ENCODE results near the gene ADARB1.

Gene ADARB1

GRCh38 chr21:45091550-45092322 is 17.4 kb downstream of the ADARB1 start:
- DNase-seq (ENCODE audit: low read depth), result no peak
- H3K4me3 ChIP-seq (ENCODE audit: low read length), result no peak overlapping the region

DNA sequence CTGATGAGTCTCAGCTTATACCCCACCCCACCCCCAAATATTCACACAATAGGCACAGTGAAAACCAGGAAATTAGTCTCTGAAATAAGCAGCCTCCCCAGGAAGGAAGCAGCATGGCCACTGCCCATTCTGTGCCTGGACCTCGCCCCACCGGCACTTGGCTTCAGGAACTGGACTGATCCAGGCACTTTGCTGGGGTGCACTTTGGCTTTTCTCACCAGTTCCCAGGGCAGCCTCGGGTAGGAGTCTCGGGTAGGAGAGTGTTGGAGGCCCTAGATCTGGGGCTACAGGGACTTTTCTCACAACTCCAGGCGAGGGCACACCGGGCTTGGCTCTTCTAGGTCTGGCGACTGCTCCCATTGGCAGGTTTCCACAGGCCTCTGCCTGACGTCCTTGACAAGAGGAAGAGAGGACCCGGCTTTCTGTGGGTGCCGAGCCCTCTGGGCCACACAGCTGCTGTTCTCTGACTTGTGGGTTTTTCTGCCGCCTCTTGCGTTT is 18.7 kb downstream of the ADARB1 start:
- H3K9me3 ChIP-seq (ENCODE audit: control insufficient read depth, low read length), result no peaks in the 10 kb centered on the region
- H3K4me3 ChIP-seq (ENCODE audit: low read length), result no peak overlapping the region
- peaks cover 5% of the 10 kb centered on the region for H3K4me1 ChIP-seq (ENCODE audit: control insufficient read depth, insufficient read depth, low read length)
- H3K36me3 ChIP-seq (ENCODE audit: control insufficient read depth, insufficient read depth, low read length, severe bottlenecking), result peaks cover under 1% of the 10 kb centered on the region
- no peak overlapping the region for H3K9ac ChIP-seq (ENCODE audit: low read length)
- H3K27me3 ChIP-seq (replicated peaks; ENCODE audit: control insufficient read depth, insufficient read depth, low read length), result no peaks in the 10 kb centered on the region
- no peak for DNase-seq (ENCODE audit: low read depth)

More at GRCh38 chr21:45091550-45092322, 17.4 kb downstream of the ADARB1 start:
- no peaks in the 10 kb centered on the region for H3K36me3 ChIP-seq (ENCODE audit: control insufficient read depth, insufficient read depth, low read length, severe bottlenecking)
- H3K9ac ChIP-seq (ENCODE audit: low read length), result no peak overlapping the region
- H3K4me1 ChIP-seq (ENCODE audit: control insufficient read depth, insufficient read depth, low read length), result peaks cover 10% of the 10 kb centered on the region
- no peaks in the 10 kb centered on the region for H3K9me3 ChIP-seq (ENCODE audit: control insufficient read depth, low read length)
- H3K27me3 ChIP-seq (replicated peaks; ENCODE audit: control insufficient read depth, insufficient read depth, low read length), result no peaks in the 10 kb centered on the region

DNA sequence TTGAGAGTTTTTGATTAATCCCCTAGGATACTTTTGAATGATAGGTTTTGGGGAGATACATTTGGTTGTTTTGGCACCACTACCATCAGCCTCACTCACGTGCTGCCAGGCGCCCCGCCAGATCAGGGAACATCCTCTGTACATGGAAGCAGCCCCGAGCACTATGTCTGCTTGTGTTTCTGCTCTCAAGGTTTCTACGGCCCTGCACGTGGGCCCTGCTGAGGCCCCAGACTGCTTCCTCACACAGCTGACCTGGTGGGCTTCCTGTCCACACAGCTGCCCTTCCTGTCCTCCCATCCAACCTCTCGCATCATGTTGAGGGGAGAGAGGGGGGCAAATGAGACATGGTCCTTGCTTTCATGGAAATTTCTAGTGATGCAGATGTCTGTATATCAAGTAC is 20.0 kb downstream of the ADARB1 start:
- Histone ChIP-seq H3K36me3 (ENCODE audit: control insufficient read depth, insufficient read depth, low read length, severe bottlenecking) (peaks cover 3% of the 10 kb centered on the region), H3K4me1 (ENCODE audit: control insufficient read depth, insufficient read depth, low read length) (peaks cover 5% of the 10 kb centered on the region), H3K4me3 (ENCODE audit: low read length) (no peak overlapping the region), H3K9me3 (ENCODE audit: control insufficient read depth, low read length) (no peaks in the 10 kb centered on the region), H3K9ac (ENCODE audit: low read length) (no peak overlapping the region), H3K27me3 (replicated peaks; ENCODE audit: control insufficient read depth, insufficient read depth, low read length) (no peaks in the 10 kb centered on the region)
- DNase-seq (ENCODE audit: low read depth), result no peak

GRCh38 chr21:45095505-45095904 is 21.1 kb downstream of the ADARB1 start:
- peaks cover 5% of the 10 kb centered on the region for H3K4me1 ChIP-seq (ENCODE audit: control insufficient read depth, insufficient read depth, low read length)
- no peaks in the 10 kb centered on the region for H3K27me3 ChIP-seq (replicated peaks; ENCODE audit: control insufficient read depth, insufficient read depth, low read length)
- H3K9me3 ChIP-seq (ENCODE audit: control insufficient read depth, low read length), result no peaks in the 10 kb centered on the region
- H3K36me3 ChIP-seq (ENCODE audit: control insufficient read depth, insufficient read depth, low read length, severe bottlenecking), result peaks cover 3% of the 10 kb centered on the region
- H3K4me3 ChIP-seq (ENCODE audit: low read length), result no peak overlapping the region
- DNase-seq (ENCODE audit: low read depth), result no peak
- H3K9ac ChIP-seq (ENCODE audit: low read length), result no peak overlapping the region

GRCh38 chr21:45096217-45096616 is 21.8 kb downstream of the ADARB1 start:
- Histone ChIP-seq H3K9ac (ENCODE audit: low read length) (no peak overlapping the region), H3K9me3 (ENCODE audit: control insufficient read depth, low read length) (no peaks in the 10 kb centered on the region), H3K4me3 (ENCODE audit: low read length) (no peak overlapping the region), H3K36me3 (ENCODE audit: control insufficient read depth, insufficient read depth, low read length, severe bottlenecking) (peaks cover 3% of the 10 kb centered on the region), H3K4me1 (ENCODE audit: control insufficient read depth, insufficient read depth, low read length) (peaks cover 8% of the 10 kb centered on the region), H3K27me3 (replicated peaks; ENCODE audit: control insufficient read depth, insufficient read depth, low read length) (no peaks in the 10 kb centered on the region)
- DNase-seq (ENCODE audit: low read depth), result no peak

GRCh38 chr21:45097827-45098387 is 23.5 kb downstream of the ADARB1 start:
- Histone ChIP-seq H3K4me1 (ENCODE audit: control insufficient read depth, insufficient read depth, low read length) (peaks cover 18% of the 10 kb centered on the region), H3K27me3 (replicated peaks; ENCODE audit: control insufficient read depth, insufficient read depth, low read length) (no peaks in the 10 kb centered on the region), H3K9ac (ENCODE audit: low read length) (no peak overlapping the region), H3K9me3 (ENCODE audit: control insufficient read depth, low read length) (no peaks in the 10 kb centered on the region), H3K4me3 (ENCODE audit: low read length) (no peak overlapping the region), H3K36me3 (ENCODE audit: control insufficient read depth, insufficient read depth, low read length, severe bottlenecking) (peaks cover 3% of the 10 kb centered on the region)
- no peak for DNase-seq (ENCODE audit: low read depth)

- no peaks in the 10 kb centered on the region for H3K9me3 ChIP-seq (ENCODE audit: control insufficient read depth, low read length)
- peaks cover 3% of the 10 kb centered on the region for H3K36me3 ChIP-seq (ENCODE audit: control insufficient read depth, insufficient read depth, low read length, severe bottlenecking)
- H3K4me1 ChIP-seq (ENCODE audit: control insufficient read depth, insufficient read depth, low read length), result peaks cover 20% of the 10 kb centered on the region
- no peak for DNase-seq (ENCODE audit: low read depth)
- H3K4me3 ChIP-seq (ENCODE audit: low read length), result no peak overlapping the region
- H3K27me3 ChIP-seq (replicated peaks; ENCODE audit: control insufficient read depth, insufficient read depth, low read length), result no peaks in the 10 kb centered on the region
- no peak overlapping the region for H3K9ac ChIP-seq (ENCODE audit: low read length)
These were observed 24.5 kb downstream of the ADARB1 start for GRCh38 chr21:45098867-45099266.

- Histone ChIP-seq H3K9ac (ENCODE audit: low read length) (no peak overlapping the region), H3K4me3 (ENCODE audit: low read length) (no peak overlapping the region), H3K9me3 (ENCODE audit: control insufficient read depth, low read length) (no peaks in the 10 kb centered on the region), H3K27me3 (replicated peaks; ENCODE audit: control insufficient read depth, insufficient read depth, low read length) (no peaks in the 10 kb centered on the region), H3K4me1 (ENCODE audit: control insufficient read depth, insufficient read depth, low read length) (peaks cover 20% of the 10 kb centered on the region), H3K36me3 (ENCODE audit: control insufficient read depth, insufficient read depth, low read length, severe bottlenecking) (peaks cover 3% of the 10 kb centered on the region)
- no peak for DNase-seq (ENCODE audit: low read depth)
These were observed 25.2 kb downstream of the ADARB1 start for GRCh38 chr21:45099571-45099970.

DNA sequence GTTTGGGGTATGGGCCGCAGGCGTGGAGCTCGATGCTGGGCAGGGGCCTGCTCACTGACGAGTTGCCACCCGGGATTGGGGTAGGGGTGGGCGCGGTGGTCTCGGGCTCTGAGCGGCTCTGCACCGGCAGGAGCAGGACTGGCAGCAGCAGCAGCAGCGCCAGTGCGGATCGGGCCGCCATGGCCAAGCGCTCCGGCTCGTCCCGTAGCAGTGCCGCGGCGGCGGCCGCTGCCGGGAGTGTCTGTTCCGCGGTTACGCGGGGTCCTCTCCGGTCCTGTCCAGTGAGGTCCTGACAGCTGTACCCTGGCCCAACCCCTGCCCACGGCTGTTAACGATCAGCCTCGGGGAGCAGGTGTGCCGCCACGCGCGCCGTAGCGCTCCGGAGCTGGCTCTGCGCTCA is 26.5 kb downstream of the ADARB1 start:
- Histone ChIP-seq H3K9me3 (ENCODE audit: control insufficient read depth, low read length) (no peaks in the 10 kb centered on the region), H3K27me3 (replicated peaks; ENCODE audit: control insufficient read depth, insufficient read depth, low read length) (no peaks in the 10 kb centered on the region), H3K9ac (ENCODE audit: low read length) (no peak overlapping the region), H3K36me3 (ENCODE audit: control insufficient read depth, insufficient read depth, low read length, severe bottlenecking) (peaks cover 3% of the 10 kb centered on the region), H3K4me3 (ENCODE audit: low read length) (no peak overlapping the region), H3K4me1 (ENCODE audit: control insufficient read depth, insufficient read depth, low read length) (peaks cover 22% of the 10 kb centered on the region)
- no peak for DNase-seq (ENCODE audit: low read depth)

- H3K36me3 ChIP-seq (ENCODE audit: control insufficient read depth, insufficient read depth, low read length, severe bottlenecking), result peaks cover 3% of the 10 kb centered on the region
- DNase-seq (ENCODE audit: low read depth), result peak; percentile 81
- H3K4me3 ChIP-seq (ENCODE audit: low read length), result peak overlapping the region; percentile 20
- H3K9me3 ChIP-seq (ENCODE audit: control insufficient read depth, low read length), result no peaks in the 10 kb centered on the region
- H3K9ac ChIP-seq (ENCODE audit: low read length), result peak overlapping the region; percentile 9
- no peaks in the 10 kb centered on the region for H3K27me3 ChIP-seq (replicated peaks; ENCODE audit: control insufficient read depth, insufficient read depth, low read length)
- H3K4me1 ChIP-seq (ENCODE audit: control insufficient read depth, insufficient read depth, low read length), result peaks cover 26% of the 10 kb centered on the region
These were observed 28.1 kb downstream of the ADARB1 start for GRCh38 chr21:45102391-45102932.

DNA sequence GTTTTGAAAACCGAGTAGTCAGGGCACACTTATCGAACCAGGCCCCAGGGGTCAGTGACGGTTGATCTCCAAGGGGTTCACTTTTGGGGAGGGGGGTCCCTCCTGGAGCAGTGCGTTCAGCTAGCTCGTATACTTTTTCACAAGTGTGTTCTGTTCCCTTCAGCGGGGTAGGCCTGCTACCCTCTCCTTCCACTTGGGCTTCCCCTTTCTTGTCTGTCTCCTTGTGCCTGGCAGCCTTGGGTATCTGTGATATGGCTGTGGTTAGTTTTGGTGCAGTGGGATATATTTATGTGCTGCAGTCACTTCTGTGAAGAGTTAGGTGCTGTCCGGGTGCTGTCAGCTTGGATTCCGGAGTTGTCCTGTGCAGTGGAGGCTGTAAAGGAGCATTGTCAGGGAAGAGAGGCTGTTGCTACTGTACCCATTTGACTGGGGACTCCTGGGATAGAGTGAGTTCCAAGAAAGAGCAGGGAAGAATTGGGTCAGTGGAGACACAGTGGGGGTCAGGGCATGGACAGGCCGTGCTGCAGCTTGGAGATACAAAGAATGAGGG is 29.7 kb downstream of the ADARB1 start:
- peaks cover 26% of the 10 kb centered on the region for H3K4me1 ChIP-seq (ENCODE audit: control insufficient read depth, insufficient read depth, low read length)
- no peak overlapping the region for H3K4me3 ChIP-seq (ENCODE audit: low read length)
- no peak overlapping the region for H3K9ac ChIP-seq (ENCODE audit: low read length)
- H3K36me3 ChIP-seq (ENCODE audit: control insufficient read depth, insufficient read depth, low read length, severe bottlenecking), result no peaks in the 10 kb centered on the region
- DNase-seq (ENCODE audit: low read depth), result no peak
- no peaks in the 10 kb centered on the region for H3K9me3 ChIP-seq (ENCODE audit: control insufficient read depth, low read length)
- no peaks in the 10 kb centered on the region for H3K27me3 ChIP-seq (replicated peaks; ENCODE audit: control insufficient read depth, insufficient read depth, low read length)
